ENCODE results near the gene TBC1D10A.
A peak's percentile ranks its signal among the peaks of the same experiment; 100 is the strongest.

Gene TBC1D10A

GRCh38 chr22:30326706-30327362, at the start of gene TBC1D10A:
TSS of gene TBC1D10A (minus strand) at chr22:30326941. CDS start at chr22:30326881, 60 bp downstream.
- peak; percentile 99 for DNase-seq

DNA sequence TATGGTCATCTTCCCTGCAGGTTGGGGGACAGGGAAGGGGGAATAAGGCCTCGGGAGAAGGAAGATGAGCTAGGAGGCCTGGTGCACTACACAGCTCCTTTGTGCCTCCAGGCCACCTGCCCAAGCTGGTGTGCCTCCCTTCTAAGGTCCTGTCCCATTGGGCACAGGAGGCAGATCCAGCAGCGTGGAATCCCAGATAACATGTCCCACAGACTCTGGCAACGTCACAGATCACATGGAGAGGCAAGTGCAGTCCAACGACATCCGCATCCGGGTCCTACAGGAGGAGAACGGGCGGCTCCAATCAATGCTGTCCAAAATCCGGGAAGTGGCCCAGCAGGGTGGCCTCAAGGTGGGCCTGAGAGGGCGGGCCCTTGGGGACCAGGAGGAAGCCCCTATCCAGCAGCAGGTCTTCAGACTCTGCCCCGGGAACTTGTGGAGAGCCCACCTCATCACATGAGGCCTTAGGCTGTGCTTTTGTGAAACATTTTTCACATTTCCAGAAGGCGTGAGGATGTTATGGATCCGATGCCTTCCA, 48.6 kb upstream of the TBC1D10A start:
- no peak for DNase-seq

DNA sequence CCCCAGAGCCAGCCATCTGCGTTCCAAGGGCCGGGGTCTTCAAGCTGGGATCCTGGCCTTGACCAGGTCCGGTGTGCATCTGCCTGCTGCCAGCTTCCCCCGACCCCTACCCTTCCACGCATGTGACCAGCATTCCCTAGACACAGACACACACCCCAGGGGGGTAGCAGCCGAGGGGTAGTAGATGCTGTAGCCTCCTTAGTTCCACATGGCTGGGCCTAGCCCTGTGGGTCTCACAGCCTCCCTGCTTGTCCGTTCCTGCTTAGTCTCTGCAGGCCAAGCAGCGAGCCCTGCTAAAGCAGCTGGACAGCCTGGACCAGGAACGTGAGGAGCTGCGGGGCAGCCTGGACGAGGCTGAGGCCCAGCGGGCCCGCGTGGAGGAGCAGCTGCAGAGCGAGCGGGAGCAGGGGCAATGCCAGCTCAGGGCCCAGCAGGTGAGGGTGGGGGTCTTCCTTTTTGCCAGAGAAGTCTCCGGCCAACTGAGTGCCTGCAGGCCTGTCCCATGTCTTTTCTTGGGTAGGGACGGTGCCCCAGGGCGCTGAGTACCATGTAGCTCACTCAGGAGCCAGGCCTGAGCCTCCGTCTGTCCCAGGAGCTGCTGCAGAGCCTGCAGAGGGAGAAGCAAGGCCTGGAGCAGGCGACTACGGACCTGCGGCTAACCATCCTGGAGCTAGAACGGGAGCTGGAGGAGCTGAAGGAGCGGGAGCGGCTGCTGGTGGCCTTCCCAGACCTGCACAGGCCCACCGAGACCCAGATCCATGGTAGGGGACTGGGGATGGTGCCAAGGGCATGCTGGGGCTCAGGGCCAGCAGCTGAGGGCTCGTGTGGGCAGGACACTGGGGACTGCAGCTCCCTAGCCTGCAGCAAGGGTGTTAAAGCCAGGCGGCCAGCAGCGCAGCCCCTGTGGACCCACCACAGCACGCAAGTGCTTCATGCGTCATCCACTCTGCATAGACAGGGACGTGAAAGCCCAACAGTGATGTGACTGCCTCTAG, 46.9 kb upstream of the TBC1D10A start:
- no peak for DNase-seq

GRCh38 chr22:30372915-30373314, 46.2 kb upstream of the TBC1D10A start:
- DNase-seq = no peak

DNA sequence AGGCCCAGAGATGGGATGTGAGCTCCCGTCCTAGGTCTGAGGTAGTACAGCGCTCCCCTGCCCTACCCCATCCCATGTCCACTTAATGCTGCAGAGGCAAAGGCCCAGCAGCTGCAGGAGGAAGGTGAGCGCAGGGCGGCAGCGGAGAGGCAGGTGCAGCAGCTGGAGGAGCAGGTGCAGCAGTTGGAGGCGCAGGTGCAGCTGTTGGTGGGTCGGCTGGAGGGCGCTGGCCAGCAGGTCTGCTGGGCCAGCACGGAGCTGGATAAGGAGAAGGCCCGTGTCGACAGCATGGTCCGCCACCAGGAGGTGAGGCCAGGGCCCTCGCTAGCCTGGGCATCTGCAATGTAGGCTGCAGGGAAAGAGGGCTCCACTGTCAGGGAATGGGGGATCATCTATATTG, 45.2 kb upstream of the TBC1D10A start:
- no peak for DNase-seq

GRCh38 chr22:30371321-30371720, 44.6 kb upstream of the TBC1D10A start:
- DNase-seq = no peak

GRCh38 chr22:30370641-30371230, 44.0 kb upstream of the TBC1D10A start:
- DNase-seq = no peak

- no peak for DNase-seq
Observed at GRCh38 chr22:30368420-30368819, 41.7 kb upstream of the TBC1D10A start.

DNA sequence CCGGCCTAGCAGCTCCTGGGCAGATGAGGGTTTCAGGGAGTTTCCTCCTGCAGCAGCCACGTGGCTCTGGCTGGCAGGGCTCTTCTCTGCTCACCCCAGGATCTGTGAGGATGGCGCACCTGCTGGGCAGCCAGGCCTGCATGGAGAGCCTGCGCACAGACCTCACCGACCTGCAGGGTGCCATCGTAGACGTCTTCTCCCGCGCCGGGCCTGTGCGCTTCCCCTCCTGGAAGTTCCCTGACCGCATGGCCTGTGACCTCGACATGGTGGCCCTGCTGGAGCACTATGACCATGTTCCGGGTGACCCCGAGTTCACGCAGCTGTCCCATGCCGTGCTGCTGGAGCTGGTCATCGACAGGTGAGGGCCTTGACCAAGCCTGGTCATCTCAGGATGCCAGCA, 39.1 kb upstream of the TBC1D10A start:
- no peak for DNase-seq

DNA sequence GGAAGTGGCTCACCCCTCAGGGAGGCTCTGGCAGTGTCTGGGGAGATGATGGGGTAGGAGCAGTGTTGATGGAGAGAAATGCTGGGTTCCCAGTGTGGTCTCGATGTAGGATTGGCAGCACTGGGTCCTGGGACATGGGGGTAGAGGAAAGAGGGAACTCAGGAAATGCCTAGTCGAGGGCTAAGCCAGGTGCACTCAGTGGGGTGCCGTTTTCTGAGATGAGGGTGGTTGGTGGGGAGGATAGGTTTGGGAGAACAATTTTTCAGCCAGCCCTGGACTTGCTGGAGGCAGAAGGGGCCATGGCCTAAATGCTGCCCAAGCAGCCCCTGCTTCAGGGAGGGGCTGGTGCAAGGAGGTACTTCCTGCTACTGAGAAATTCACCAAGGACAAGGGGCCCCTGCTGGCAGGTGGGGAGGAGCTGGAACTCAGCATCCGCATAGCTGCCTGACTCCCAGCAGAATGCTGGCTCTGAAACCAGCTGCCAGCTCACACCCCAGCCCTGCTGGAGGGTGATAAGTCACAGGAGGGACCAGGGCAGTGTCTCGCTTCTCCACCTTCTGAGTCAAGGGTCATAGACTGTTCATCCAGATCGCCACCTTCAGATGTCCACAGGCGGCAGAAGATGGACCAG, 36.0 kb upstream of the TBC1D10A start:
- DNase-seq = peak; percentile 29

DNA sequence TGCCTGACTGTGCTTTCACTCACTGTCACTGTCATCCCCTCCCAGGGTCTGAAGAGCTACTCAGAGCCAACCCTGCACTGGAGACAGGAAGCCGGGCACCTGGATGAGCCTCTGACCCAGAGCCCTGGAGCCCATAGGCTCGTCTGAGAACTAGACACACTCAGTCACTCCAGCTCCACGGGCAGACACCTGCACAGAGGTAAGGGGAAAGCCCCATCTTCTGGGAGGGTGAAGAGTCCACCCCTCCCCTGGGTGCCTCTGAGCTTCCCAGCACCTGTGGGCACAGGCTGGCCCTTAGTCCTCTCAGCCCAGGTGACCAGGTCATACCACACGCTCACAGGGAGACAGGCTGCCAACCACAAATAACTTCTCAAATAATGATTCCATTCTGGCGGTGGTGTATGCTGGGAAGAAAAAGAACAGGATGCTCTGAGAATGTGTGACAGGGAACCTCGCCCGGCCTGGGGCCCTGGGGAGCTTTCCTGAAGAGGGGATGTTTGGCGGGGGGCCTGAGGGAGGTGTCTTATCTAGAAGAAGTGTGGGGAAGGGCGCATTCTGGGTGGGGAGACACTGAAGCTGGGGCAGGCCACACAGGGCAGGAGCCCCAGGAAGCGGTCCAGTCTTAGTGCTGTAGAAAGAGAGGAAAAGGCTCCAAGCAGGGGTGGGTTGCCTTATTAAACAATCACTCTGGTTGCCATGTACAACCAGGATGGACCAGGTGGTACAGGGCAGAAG, 35.3 kb upstream of the TBC1D10A start:
- no peak for DNase-seq

DNA sequence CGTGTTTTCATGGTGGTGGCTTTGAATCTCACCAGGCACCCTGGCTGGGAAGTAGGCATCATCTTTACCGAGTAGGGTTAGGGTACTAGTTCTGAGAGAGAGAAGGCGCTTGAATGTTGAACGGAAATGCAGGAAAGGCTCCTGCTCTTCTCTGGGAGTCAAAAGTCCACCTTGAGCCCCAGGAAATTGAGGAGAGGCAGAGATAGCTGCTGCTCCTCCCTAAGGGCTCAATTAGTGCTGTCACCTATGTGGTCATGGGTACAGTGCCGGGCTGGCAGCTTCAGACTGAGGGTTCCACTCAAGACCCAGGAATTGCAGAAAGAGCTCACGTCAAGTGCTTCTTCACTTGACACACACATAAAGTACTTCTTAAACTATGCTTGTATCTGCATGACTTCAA, 31.8 kb upstream of the TBC1D10A start:
- no peak for DNase-seq

DNA sequence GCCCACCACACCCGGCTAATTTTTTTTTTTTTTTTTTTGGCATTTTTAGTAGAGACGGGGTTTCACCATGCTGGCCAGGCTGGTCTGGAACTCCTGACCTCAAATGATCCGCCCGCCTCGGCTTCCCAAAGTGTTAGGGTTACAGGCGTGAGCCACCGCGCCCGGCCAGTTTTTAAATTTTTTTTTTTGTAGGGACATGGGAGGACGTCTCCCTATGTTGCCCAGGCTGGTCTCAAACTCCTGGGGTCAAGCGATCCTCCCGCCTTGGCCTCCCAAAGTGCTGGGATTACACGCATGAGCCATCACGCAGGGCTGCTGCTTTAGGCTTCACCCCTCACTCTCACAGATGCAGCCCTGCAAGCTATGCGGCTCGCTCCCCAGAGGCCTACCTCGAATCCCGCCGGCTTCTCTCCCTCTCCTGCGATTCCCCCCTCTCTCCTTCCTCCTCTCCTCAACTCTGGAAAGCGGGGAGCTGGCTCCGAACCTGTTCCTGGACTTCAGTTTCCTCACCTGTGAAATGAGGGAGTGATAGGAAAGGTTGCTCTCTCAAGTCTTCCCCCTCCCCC, 31.0 kb upstream of the TBC1D10A start:
- DNase-seq = no peak

GRCh38 chr22:30357236-30357570, 30.5 kb upstream of the TBC1D10A start:
- DNase-seq = no peak

GRCh38 chr22:30356449-30357235, 29.9 kb upstream of the TBC1D10A start, which contains the start of the genes CCDC157 and SF3A1:
TSS of gene CCDC157 (plus strand) at chr22:30357007. CDS start at chr22:30366001, 8,994 bp downstream.
TSS of gene SF3A1 (minus strand) at chr22:30356894. CDS start at chr22:30356792, 102 bp downstream.
- peak; percentile 96 for DNase-seq

- DNase-seq = no peak
Observed at GRCh38 chr22:30354644-30355043, 27.9 kb upstream of the TBC1D10A start.

DNA sequence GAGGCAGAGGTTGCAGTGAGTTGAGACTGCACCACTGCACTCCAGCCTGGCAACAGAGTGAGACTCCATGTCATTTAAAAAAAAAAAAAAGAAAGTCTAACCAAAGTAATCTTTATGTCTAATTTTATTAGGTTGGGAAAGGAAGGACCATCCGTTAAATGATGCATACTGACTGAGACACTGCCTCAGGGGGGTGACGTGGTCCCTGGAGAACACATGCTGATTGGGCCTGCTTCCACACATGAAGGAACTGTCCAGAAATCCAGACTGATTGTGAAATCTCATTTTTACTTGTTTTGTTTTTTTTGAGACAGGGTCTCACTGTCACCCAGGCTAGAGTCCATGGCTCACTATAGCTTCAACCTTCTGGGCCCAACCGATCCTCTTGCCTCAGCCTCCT, 24.5 kb upstream of the TBC1D10A start:
- no peak for DNase-seq

DNA sequence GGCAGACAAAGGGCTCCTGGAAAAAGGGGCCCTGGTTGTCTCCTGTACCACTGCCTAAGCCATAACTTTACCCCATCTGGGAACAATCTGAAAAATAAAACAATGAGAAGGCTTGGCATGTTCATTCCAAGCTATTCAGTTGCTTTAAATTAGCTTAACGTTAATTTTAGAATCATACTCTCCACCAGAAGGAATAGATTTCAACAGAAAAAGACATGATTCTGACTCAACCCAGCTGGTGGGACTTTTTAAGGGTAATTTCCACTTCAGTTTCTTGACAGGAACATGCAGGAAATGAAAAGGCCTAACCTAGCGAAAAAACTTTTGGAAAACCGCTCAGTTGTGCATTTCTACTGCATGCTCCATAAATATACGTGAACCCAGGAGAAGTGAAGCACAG, 22.1 kb upstream of the TBC1D10A start:
- DNase-seq = no peak

GRCh38 chr22:30348404-30348803, 21.7 kb upstream of the TBC1D10A start:
- no peak for DNase-seq

DNA sequence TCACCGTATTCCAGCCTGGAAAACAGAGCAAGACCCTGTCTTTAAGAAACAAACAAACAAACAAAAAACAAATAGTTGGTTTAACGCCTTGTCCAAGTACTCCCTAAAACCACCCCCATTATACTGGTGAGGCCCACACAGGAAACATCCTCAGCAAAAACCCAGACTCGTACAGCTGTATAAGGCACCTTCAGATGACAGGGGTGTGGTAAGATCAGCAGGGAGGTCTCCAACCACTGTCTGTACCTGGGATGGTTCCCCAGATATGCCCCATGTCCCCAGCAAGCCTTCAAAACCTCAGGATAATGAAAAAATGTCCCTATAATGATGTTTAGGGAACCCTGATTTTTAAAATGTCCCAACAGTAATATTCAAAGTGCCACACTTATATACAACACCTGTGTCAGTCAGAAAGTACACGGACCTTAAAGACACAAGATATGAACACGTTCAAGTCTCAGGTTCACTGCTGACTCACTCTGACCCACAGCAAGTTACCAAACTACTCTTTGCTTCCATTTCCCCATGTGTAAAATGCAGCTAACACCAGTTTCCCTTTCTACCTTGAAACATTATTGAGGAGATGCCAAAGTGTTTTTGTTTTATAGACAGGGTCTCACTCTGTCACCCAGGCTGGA, 20.6 kb upstream of the TBC1D10A start:
- DNase-seq = no peak

Measured in NCI-H69 (cell line).